Measurements from ENCODE around the gene EFCAB8.
"Not testable (repeated sequence)": the region's sequence is repeated elsewhere in the genome, so short reads cannot be mapped to it uniquely, and the experiment has no call there.

The EFCAB8 gene

GRCh38 chr20:32858189-32858588 is 534 bp upstream of the EFCAB8 start:
- TF ChIP-seq CTCF (IDR thresholded peaks at IDR 0.05; ENCODE audit: low read depth, low read length) (no peak), MYC (IDR thresholded peaks at IDR 0.05; ENCODE audit: low read depth, low read length) (no peak), MAX (IDR thresholded peaks at IDR 0.05; ENCODE audit: low read depth, low read length) (no peak), POLR2A (IDR thresholded peaks at IDR 0.05; ENCODE audit: extremely low read depth, insufficient read length) (no peak)
- DNase-seq (ENCODE audit: low read depth): no peak
- H3K4me3 ChIP-seq (ENCODE audit: low read depth, low read length): no peak overlapping the region

GRCh38 chr20:32861446-32861845 is 2.7 kb downstream of the EFCAB8 start:
- no peak overlapping the region for H3K4me3 ChIP-seq (ENCODE audit: low read depth, low read length)
- DNase-seq (ENCODE audit: low read depth): no peak
- TF ChIP-seq POLR2A (IDR thresholded peaks at IDR 0.05; ENCODE audit: extremely low read depth, insufficient read length): no peak
- no peak for TF ChIP-seq MAX (IDR thresholded peaks at IDR 0.05; ENCODE audit: low read depth, low read length)
- TF ChIP-seq MYC (IDR thresholded peaks at IDR 0.05; ENCODE audit: low read depth, low read length): no peak
- TF ChIP-seq CTCF (IDR thresholded peaks at IDR 0.05; ENCODE audit: low read depth, low read length): no peak

GRCh38 chr20:32869562-32869961 is 10.8 kb downstream of the EFCAB8 start:
- no peak overlapping the region for H3K4me3 ChIP-seq (ENCODE audit: low read depth, low read length)
- no peak for DNase-seq (ENCODE audit: low read depth)
- no peak for TF ChIP-seq MAX (IDR thresholded peaks at IDR 0.05; ENCODE audit: low read depth, low read length)
- TF ChIP-seq MYC (IDR thresholded peaks at IDR 0.05; ENCODE audit: low read depth, low read length): no peak
- TF ChIP-seq POLR2A (IDR thresholded peaks at IDR 0.05; ENCODE audit: extremely low read depth, insufficient read length): no peak
- TF ChIP-seq CTCF (IDR thresholded peaks at IDR 0.05; ENCODE audit: low read depth, low read length): no peak

GRCh38 chr20:32870526-32870925 is 11.8 kb downstream of the EFCAB8 start:
- not testable (repeated sequence) for H3K4me3 ChIP-seq (ENCODE audit: low read depth, low read length)

GRCh38 chr20:32870985-32871384 is 12.3 kb downstream of the EFCAB8 start:
- DNase-seq (ENCODE audit: low read depth): no peak
- TF ChIP-seq CTCF (IDR thresholded peaks at IDR 0.05; ENCODE audit: low read depth, low read length) (no peak), MAX (IDR thresholded peaks at IDR 0.05; ENCODE audit: low read depth, low read length) (no peak)
- no peak overlapping the region for H3K4me3 ChIP-seq (ENCODE audit: low read depth, low read length)

More at GRCh38 chr20:32870526-32870925, 11.8 kb downstream of the EFCAB8 start:
- not testable (repeated sequence) for DNase-seq (ENCODE audit: low read depth)

GRCh38 chr20:32871627-32872160 is 13.0 kb downstream of the EFCAB8 start:
- H3K4me3 ChIP-seq (ENCODE audit: low read depth, low read length): no peak overlapping the region
- DNase-seq (ENCODE audit: low read depth): peak; percentile 47
- no peak for TF ChIP-seq POLR2A (IDR thresholded peaks at IDR 0.05; ENCODE audit: extremely low read depth, insufficient read length)
- TF ChIP-seq MAX (IDR thresholded peaks at IDR 0.05; ENCODE audit: low read depth, low read length): no peak
- TF ChIP-seq CTCF (IDR thresholded peaks at IDR 0.05; ENCODE audit: low read depth, low read length): no peak
- TF ChIP-seq MYC (IDR thresholded peaks at IDR 0.05; ENCODE audit: low read depth, low read length): no peak

Measured in NB4 (cell line).